Measurements from ENCODE around the gene SPEM3.

DNA sequence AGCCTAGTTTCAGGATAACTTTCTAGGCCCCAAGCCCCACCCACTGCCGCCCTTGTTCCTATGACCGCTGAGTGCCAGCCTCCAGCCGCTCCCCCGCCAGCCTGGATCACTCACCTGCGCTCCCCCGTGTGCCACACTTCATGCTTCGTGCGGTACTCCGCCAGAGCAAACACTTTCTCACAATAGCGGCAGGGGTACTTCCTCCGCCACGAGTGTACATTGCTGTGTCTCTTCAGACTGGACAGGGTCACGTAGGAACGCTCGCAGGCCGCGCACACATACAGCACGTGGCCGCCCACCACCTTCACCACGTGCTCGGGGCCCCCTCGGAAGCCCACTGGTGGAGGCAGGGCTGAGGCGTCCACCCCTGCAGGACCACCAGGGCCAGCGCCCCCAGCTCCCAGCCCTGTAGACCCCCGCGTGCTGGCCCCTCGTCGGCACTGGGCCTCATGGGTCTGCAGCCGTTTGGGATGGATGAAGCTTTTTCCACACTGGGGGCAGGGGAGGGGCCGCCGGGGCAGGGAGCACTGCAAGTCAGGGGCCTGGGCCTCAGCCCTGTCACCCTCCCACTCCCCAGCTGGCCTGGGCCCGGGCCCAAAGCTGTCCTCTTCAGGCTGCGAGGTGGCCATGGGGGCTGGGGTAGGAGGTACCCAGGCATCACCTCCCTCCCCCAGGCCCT, 37.1 kb downstream of the SPEM3 start:
- TF ChIP-seq, protein P1, sequence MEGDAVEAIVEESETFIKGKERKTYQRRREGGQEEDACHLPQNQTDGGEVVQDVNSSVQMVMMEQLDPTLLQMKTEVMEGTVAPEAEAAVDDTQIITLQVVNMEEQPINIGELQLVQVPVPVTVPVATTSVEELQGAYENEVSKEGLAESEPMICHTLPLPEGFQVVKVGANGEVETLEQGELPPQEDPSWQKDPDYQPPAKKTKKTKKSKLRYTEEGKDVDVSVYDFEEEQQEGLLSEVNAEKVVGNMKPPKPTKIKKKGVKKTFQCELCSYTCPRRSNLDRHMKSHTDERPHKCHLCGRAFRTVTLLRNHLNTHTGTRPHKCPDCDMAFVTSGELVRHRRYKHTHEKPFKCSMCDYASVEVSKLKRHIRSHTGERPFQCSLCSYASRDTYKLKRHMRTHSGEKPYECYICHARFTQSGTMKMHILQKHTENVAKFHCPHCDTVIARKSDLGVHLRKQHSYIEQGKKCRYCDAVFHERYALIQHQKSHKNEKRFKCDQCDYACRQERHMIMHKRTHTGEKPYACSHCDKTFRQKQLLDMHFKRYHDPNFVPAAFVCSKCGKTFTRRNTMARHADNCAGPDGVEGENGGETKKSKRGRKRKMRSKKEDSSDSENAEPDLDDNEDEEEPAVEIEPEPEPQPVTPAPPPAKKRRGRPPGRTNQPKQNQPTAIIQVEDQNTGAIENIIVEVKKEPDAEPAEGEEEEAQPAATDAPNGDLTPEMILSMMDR (IDR thresholded peaks at IDR 0.05; ENCODE audit: low read depth, low read length): no peak
- TF ChIP-seq EZH2phosphoT487 (IDR thresholded peaks at IDR 0.05; ENCODE audit: low read depth): no peak
